WTC11 (cell line): ENCODE data around the gene GALNT9. TPM values are rescaled to one million over a fixed set of nuclear protein-coding genes. Genes with fewer than 3 reads are reported as not detected.

Experiments used
- ATAC-seq: fragments of 200-7000 bp; cut with Tn5 transposase; 2 replicates; pipeline ENCODE4 v1.10.0; 2021; ENCODE audit warnings: mild to moderate bottlenecking, moderate library complexity
- CTCF ChIA-PET: fragments of 300-600 bp; sonication (Branson Sonifier 250); formaldehyde crosslinking; loops from one replicate; lab custom pipeline; 2021; ENCODE audit warnings: antibody characterized with exemption; lab: Charles Lee
- POLR2A ChIA-PET: fragments of 350-600 bp; sonication (Branson Sonifier 250); formaldehyde crosslinking; loops from one replicate; lab custom pipeline; 2021; ENCODE audit warnings: antibody characterized with exemption; lab: Charles Lee
- DNase-seq: peaks from one replicate; pipeline ENCODE4 v3.0.0; 2021; ENCODE audit warnings: low spot score
- H3K27ac Mint-ChIP-seq: 2 replicates; pipeline ENCODE4 v1.8.0; 2021; ENCODE audit warnings: mixed read lengths
- H3K27me3 Mint-ChIP-seq: 2 replicates; pipeline ENCODE4 v1.8.0; 2021; ENCODE audit warnings: low read depth, mild to moderate bottlenecking, moderate library complexity, mixed read lengths
- H3K36me3 Mint-ChIP-seq: 2 replicates; pipeline ENCODE4 v1.8.0; 2021; ENCODE audit warnings: mixed read lengths
- H3K4me1 Mint-ChIP-seq: 2 replicates; pipeline ENCODE4 v1.8.0; 2022; ENCODE audit warnings: mixed read lengths
- H3K4me3 Mint-ChIP-seq: 2 replicates; pipeline ENCODE4 v1.8.0; 2021; ENCODE audit warnings: mild to moderate bottlenecking, moderate library complexity, mixed read lengths
- H3K9me3 Mint-ChIP-seq: 2 replicates; pipeline ENCODE4 v1.8.0; 2021; ENCODE audit warnings: mixed read lengths
- EMX1 ChIP-seq: fragments of 250-450 bp; sonication (Bioruptor Pico); IDR thresholded peaks from 2 replicates; pipeline ENCODE4 v1.8.0; 2021; ENCODE audit warnings: mild to moderate bottlenecking
- ESRRA ChIP-seq: sonication (generic); formaldehyde crosslinking; IDR thresholded peaks from 2 replicates; pipeline ENCODE4 v1.8.1; 2022; ENCODE audit warnings: mild to moderate bottlenecking, missing genetic modification reagents, borderline replicate concordance
- FOXJ3 ChIP-seq: sonication (generic); formaldehyde crosslinking; IDR thresholded peaks from 2 replicates; pipeline ENCODE4 v1.9.0; 2021; ENCODE audit warnings: missing genetic modification reagents, mild to moderate bottlenecking, borderline replicate concordance
- FOXP1 ChIP-seq: sonication (generic); formaldehyde crosslinking; IDR thresholded peaks from 2 replicates; pipeline ENCODE4 v1.8.0; 2022; ENCODE audit warnings: missing genetic modification reagents, mild to moderate bottlenecking, moderate library complexity, borderline replicate concordance
- GRHL2 ChIP-seq: fragments of 250-450 bp; sonication (Bioruptor Pico); IDR thresholded peaks from 2 replicates; pipeline ENCODE4 v1.8.0; 2022; ENCODE audit warnings: mild to moderate bottlenecking, moderate library complexity; ENCODE audit not compliant: insufficient replicate concordance, severe bottlenecking
- GTF2I ChIP-seq: fragments of 250-450 bp; sonication (Bioruptor Pico); conservative IDR thresholded peaks from 2 replicates; pipeline ENCODE4 v1.4.0; 2021; ENCODE audit warnings: mild to moderate bottlenecking
- IRF2 ChIP-seq: sonication (generic); formaldehyde crosslinking; IDR thresholded peaks from 2 replicates; pipeline ENCODE4 v1.8.0; 2022; ENCODE audit warnings: low read depth, missing genetic modification reagents, borderline replicate concordance
- KAT7 ChIP-seq: sonication (generic); formaldehyde crosslinking; IDR thresholded peaks from 2 replicates; pipeline ENCODE4 v1.8.1; 2023; ENCODE audit warnings: missing genetic modification reagents, mild to moderate bottlenecking, borderline replicate concordance
- MXD4 ChIP-seq: fragments of 250-450 bp; sonication (Bioruptor Pico); IDR thresholded peaks from 2 replicates; pipeline ENCODE4 v1.8.0; 2021; ENCODE audit warnings: mild to moderate bottlenecking, moderate library complexity, borderline replicate concordance
- NFYB ChIP-seq: sonication (generic); formaldehyde crosslinking; conservative IDR thresholded peaks from 2 replicates; pipeline ENCODE4 v1.8.0; 2022; ENCODE audit warnings: low read depth, missing genetic modification reagents
- RELA ChIP-seq: sonication (generic); formaldehyde crosslinking; IDR thresholded peaks from 2 replicates; pipeline ENCODE4 v1.8.1; 2022; ENCODE audit warnings: missing genetic modification reagents, mild to moderate bottlenecking, borderline replicate concordance
- SMAD3 ChIP-seq: sonication (generic); formaldehyde crosslinking; IDR thresholded peaks from 2 replicates; pipeline ENCODE4 v1.8.0; 2022; ENCODE audit warnings: missing genetic modification reagents, mild to moderate bottlenecking, borderline replicate concordance
- SMAD4 ChIP-seq: sonication (generic); formaldehyde crosslinking; IDR thresholded peaks from 2 replicates; pipeline ENCODE4 v1.8.0; 2022; ENCODE audit warnings: mild to moderate bottlenecking, missing genetic modification reagents
- SOX15 ChIP-seq: fragments of 250-450 bp; sonication (Bioruptor Pico); IDR thresholded peaks from 2 replicates; pipeline ENCODE4 v1.9.0; 2021; ENCODE audit warnings: mild to moderate bottlenecking
- TP53 ChIP-seq: sonication (generic); formaldehyde crosslinking; IDR thresholded peaks from 2 replicates; pipeline ENCODE4 v1.8.1; 2023; ENCODE audit warnings: mild to moderate bottlenecking, missing genetic modification reagents
- ZNF138 ChIP-seq: sonication (generic); formaldehyde crosslinking; conservative IDR thresholded peaks from 2 replicates; pipeline ENCODE4 v1.8.1; 2022; ENCODE audit warnings: mild to moderate bottlenecking, moderate library complexity, missing genetic modification reagents
- ZNF281 ChIP-seq: sonication (generic); formaldehyde crosslinking; IDR thresholded peaks from 2 replicates; pipeline ENCODE4 v1.8.0; 2023; ENCODE audit warnings: mild to moderate bottlenecking, missing genetic modification reagents
- ZNF423 ChIP-seq: fragments of 250-450 bp; sonication (Bioruptor Pico); IDR thresholded peaks from 2 replicates; pipeline ENCODE4 v2.1.2; 2022; ENCODE audit warnings: mild to moderate bottlenecking, moderate library complexity
- ZSCAN18 ChIP-seq: fragments of 250-450 bp; sonication (Bioruptor Pico); IDR thresholded peaks from 2 replicates; pipeline ENCODE4 v2.1.2; 2022; ENCODE audit warnings: mild to moderate bottlenecking, moderate library complexity
- total RNA-seq: library from RNA; stranded (reverse); gene quantifications from 3 replicates; pipeline ENCODE4 v1.2.3, GENCODE V29; 2021
- TF ChIP-seq, protein P1 (sequence below): sonication (generic); formaldehyde crosslinking; IDR thresholded peaks from 2 replicates; pipeline ENCODE4 v1.8.1; 2023; ENCODE audit warnings: mild to moderate bottlenecking, missing genetic modification reagents, moderate library complexity
- TF ChIP-seq, protein P2 (sequence below): sonication (generic); formaldehyde crosslinking; IDR thresholded peaks from 2 replicates; pipeline ENCODE4 v1.8.1; 2022; ENCODE audit warnings: low read depth, mild to moderate bottlenecking, moderate library complexity, missing genetic modification reagents, borderline replicate concordance
- TF ChIP-seq, protein P3 (sequence below): sonication (generic); formaldehyde crosslinking; IDR thresholded peaks from 2 replicates; pipeline ENCODE4 v1.8.0; 2022; ENCODE audit warnings: mild to moderate bottlenecking, missing genetic modification reagents
- TF ChIP-seq, protein P4 (sequence below): sonication (generic); formaldehyde crosslinking; IDR thresholded peaks from 2 replicates; pipeline ENCODE4 v1.8.0; 2022; ENCODE audit warnings: mild to moderate bottlenecking, missing genetic modification reagents

GALNT9 gene
- total RNA-seq, 1 experiment from 2014 or later: 0.90 TPM

GRCh38 chr12:132227118-132227517 lies 102.3 kb downstream of the GALNT9 start:
- DNase-seq (no peak), ATAC-seq (no peak)
- H3K4me3 Mint-ChIP-seq: no peak overlapping the region
- H3K27me3 Mint-ChIP-seq: peaks cover 13% of the 10 kb centered on the region
- no peaks in the 10 kb centered on the region for H3K9me3 Mint-ChIP-seq
- no peaks in the 10 kb centered on the region for H3K36me3 Mint-ChIP-seq
- POLR2A ChIA-PET: no interaction called here
- H3K4me1 Mint-ChIP-seq: no peaks in the 10 kb centered on the region
- CTCF ChIA-PET: interaction anchor here (1.3 kb wide), 1 partner anchor 187 kb away, joined by 4 read pairs; no protein-coding TSS in a partner anchor
- no peak overlapping the region for H3K27ac Mint-ChIP-seq
- TF ChIP-seq TP53 (CRISPR knock-in tag): no peak
- no peak for TF ChIP-seq SMAD3 (CRISPR knock-in tag)
- TF ChIP-seq FOXP1 (CRISPR knock-in tag): no peak
- TF ChIP-seq, protein P1, sequence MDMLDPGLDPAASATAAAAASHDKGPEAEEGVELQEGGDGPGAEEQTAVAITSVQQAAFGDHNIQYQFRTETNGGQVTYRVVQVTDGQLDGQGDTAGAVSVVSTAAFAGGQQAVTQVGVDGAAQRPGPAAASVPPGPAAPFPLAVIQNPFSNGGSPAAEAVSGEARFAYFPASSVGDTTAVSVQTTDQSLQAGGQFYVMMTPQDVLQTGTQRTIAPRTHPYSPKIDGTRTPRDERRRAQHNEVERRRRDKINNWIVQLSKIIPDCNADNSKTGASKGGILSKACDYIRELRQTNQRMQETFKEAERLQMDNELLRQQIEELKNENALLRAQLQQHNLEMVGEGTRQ (CRISPR knock-in tag): no peak
- no peak for TF ChIP-seq FOXJ3 (CRISPR knock-in tag)
- TF ChIP-seq ZNF281: no peak
- TF ChIP-seq ZNF138 (CRISPR knock-in tag): no peak
- no peak for TF ChIP-seq NFYB (CRISPR knock-in tag)
- TF ChIP-seq, protein P2, sequence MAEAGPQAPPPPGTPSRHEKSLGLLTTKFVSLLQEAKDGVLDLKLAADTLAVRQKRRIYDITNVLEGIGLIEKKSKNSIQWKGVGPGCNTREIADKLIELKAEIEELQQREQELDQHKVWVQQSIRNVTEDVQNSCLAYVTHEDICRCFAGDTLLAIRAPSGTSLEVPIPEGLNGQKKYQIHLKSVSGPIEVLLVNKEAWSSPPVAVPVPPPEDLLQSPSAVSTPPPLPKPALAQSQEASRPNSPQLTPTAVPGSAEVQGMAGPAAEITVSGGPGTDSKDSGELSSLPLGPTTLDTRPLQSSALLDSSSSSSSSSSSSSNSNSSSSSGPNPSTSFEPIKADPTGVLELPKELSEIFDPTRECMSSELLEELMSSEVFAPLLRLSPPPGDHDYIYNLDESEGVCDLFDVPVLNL (CRISPR knock-in tag): no peak
- TF ChIP-seq SOX15: no peak
- TF ChIP-seq RELA: no peak
- no peak for TF ChIP-seq IRF2 (CRISPR knock-in tag)
- no peak for TF ChIP-seq GRHL2 (CRISPR knock-in tag)
- no peak for TF ChIP-seq ESRRA (CRISPR knock-in tag)
- TF ChIP-seq EMX1 (CRISPR knock-in tag): no peak
- TF ChIP-seq, protein P3, sequence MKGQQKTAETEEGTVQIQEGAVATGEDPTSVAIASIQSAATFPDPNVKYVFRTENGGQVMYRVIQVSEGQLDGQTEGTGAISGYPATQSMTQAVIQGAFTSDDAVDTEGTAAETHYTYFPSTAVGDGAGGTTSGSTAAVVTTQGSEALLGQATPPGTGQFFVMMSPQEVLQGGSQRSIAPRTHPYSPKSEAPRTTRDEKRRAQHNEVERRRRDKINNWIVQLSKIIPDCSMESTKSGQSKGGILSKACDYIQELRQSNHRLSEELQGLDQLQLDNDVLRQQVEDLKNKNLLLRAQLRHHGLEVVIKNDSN (CRISPR knock-in tag): no peak
- TF ChIP-seq, protein P4, sequence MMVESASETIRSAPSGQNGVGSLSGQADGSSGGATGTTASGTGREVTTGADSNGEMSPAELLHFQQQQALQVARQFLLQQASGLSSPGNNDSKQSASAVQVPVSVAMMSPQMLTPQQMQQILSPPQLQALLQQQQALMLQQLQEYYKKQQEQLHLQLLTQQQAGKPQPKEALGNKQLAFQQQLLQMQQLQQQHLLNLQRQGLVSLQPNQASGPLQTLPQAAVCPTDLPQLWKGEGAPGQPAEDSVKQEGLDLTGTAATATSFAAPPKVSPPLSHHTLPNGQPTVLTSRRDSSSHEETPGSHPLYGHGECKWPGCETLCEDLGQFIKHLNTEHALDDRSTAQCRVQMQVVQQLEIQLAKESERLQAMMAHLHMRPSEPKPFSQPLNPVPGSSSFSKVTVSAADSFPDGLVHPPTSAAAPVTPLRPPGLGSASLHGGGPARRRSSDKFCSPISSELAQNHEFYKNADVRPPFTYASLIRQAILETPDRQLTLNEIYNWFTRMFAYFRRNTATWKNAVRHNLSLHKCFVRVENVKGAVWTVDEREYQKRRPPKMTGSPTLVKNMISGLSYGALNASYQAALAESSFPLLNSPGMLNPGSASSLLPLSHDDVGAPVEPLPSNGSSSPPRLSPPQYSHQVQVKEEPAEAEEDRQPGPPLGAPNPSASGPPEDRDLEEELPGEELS (CRISPR knock-in tag): no peak
- no peak for TF ChIP-seq GTF2I (CRISPR knock-in tag)
- no peak for TF ChIP-seq ZNF423 (CRISPR knock-in tag)

GRCh38 chr12:132226604-132227003 lies 102.8 kb downstream of the GALNT9 start:
- no peak for ATAC-seq
- no peak overlapping the region for H3K27ac Mint-ChIP-seq
- TF ChIP-seq SMAD4 (CRISPR knock-in tag): no peak
- TF ChIP-seq KAT7 (CRISPR knock-in tag): no peak
- no peak for TF ChIP-seq MXD4 (CRISPR knock-in tag)
- no peak for TF ChIP-seq ZSCAN18 (CRISPR knock-in tag)
- no peak for TF ChIP-seq FOXP1 (CRISPR knock-in tag)
- H3K27me3 Mint-ChIP-seq: peaks cover 16% of the 10 kb centered on the region
- H3K4me1 Mint-ChIP-seq: no peaks in the 10 kb centered on the region
- no peaks in the 10 kb centered on the region for H3K36me3 Mint-ChIP-seq
- no peak overlapping the region for H3K4me3 Mint-ChIP-seq
- POLR2A ChIA-PET: no interaction called here
- H3K9me3 Mint-ChIP-seq: no peaks in the 10 kb centered on the region
- CTCF ChIA-PET: interaction anchor here (1.3 kb wide), 1 partner anchor 187 kb away, joined by 4 read pairs; no protein-coding TSS in a partner anchor
- no peak for DNase-seq
